NCI-H82 treated with DMSO at 0.1 percent for 48 hours (cell line): ENCODE results near the gene ZNF836.

ENCODE experiments used
- DNase-seq: peaks from one replicate; lab custom pipeline; 2025; ENCODE audit not compliant: unreplicated experiment; lab: John Stamatoyannopoulos, UW

ZNF836 gene

GRCh38 chr19:52188822-52189734 lies 17.7 kb upstream of the ZNF836 start:
- no peak for DNase-seq

GRCh38 chr19:52187407-52187806 lies 16.0 kb upstream of the ZNF836 start:
- no peak for DNase-seq

- no peak for DNase-seq
Measured at GRCh38 chr19:52176574-52176973, 5.2 kb upstream of the ZNF836 start.

GRCh38 chr19:52172347-52172746 lies 926 bp upstream of the ZNF836 start:
- DNase-seq: no peak

GRCh38 chr19:52170863-52171320 lies 529 bp downstream of the ZNF836 start:
- no peak for DNase-seq

GRCh38 chr19:52170304-52170703 lies 1.1 kb downstream of the ZNF836 start:
- DNase-seq: no peak

- no peak for DNase-seq
Measured at GRCh38 chr19:52155596-52156359, 15.6 kb downstream of the ZNF836 start.

- no peak for DNase-seq
Measured at GRCh38 chr19:52148256-52148655, 23.2 kb downstream of the ZNF836 start.

- DNase-seq: no peak
Measured at GRCh38 chr19:52142001-52142595, 29.3 kb downstream of the ZNF836 start.

- no peak for DNase-seq
Measured at GRCh38 chr19:52141203-52141602, 30.2 kb downstream of the ZNF836 start.

- no peak for DNase-seq
Measured at GRCh38 chr19:52140032-52140710, 31.2 kb downstream of the ZNF836 start.

- peak; percentile 85 for DNase-seq
Measured at GRCh38 chr19:52139252-52140031, 32.0 kb downstream of the ZNF836 start, which contains the start of gene ZNF616. TSS of gene ZNF616 (minus strand) at chr19:52139938. CDS start at chr19:52130512, 9,426 bp downstream.

- no peak for DNase-seq
Measured at GRCh38 chr19:52138983-52139251, 32.5 kb downstream of the ZNF836 start.

- peak; percentile 23 for DNase-seq
Measured at GRCh38 chr19:52138278-52138982, 33.0 kb downstream of the ZNF836 start.

- no peak for DNase-seq
Measured at GRCh38 chr19:52120286-52120685, 51.1 kb downstream of the ZNF836 start.

GRCh38 chr19:52115526-52116053 lies 55.8 kb downstream of the ZNF836 start:
- no peak for DNase-seq

GRCh38 chr19:52114691-52115090 lies 56.7 kb downstream of the ZNF836 start:
- DNase-seq: no peak

- DNase-seq: no peak
Measured at GRCh38 chr19:52112624-52113023, 58.8 kb downstream of the ZNF836 start.

- DNase-seq: no peak
Measured at GRCh38 chr19:52110780-52111179, 60.6 kb downstream of the ZNF836 start.
